Activated CD4-positive, alpha-beta T cell treated with anti-CD3 and anti-CD28 coated beads, Interleukin-2, amount 10 ng/mL, durations not matched to agents 24 days and 14 days (primary cell): ENCODE data around the gene SNX32. TPM values are rescaled to one million over a fixed set of nuclear protein-coding genes. Genes with fewer than 3 reads are reported as not detected.

ENCODE experiments used
- DNase-seq: peaks from one replicate; pipeline ENCODE4 v3.0.0; 2022
- H3K27ac Mint-ChIP-seq: one replicate; pipeline ENCODE4 v1.8.0; 2022; ENCODE audit warnings: mild to moderate bottlenecking, mixed read lengths
- H3K27me3 Mint-ChIP-seq: one replicate; pipeline ENCODE4 v1.8.0; 2022; ENCODE audit warnings: mixed read lengths
- H3K36me3 Mint-ChIP-seq: one replicate; pipeline ENCODE4 v1.8.0; 2022; ENCODE audit warnings: low read depth, mild to moderate bottlenecking, mixed read lengths
- H3K4me1 Mint-ChIP-seq: one replicate; pipeline ENCODE4 v1.8.0; 2021; ENCODE audit warnings: mixed read lengths
- H3K4me3 Mint-ChIP-seq: one replicate; pipeline ENCODE4 v1.8.0; 2022; ENCODE audit warnings: mild to moderate bottlenecking, moderate library complexity, mixed read lengths
- H3K9me3 Mint-ChIP-seq: one replicate; pipeline ENCODE4 v1.8.0; 2021; ENCODE audit warnings: mixed read lengths
- intact Hi-C: fragments of 100-400 bp; cut with micrococcal nuclease; formaldehyde crosslinking; loops from one replicate; pipeline ENCODE4 v1.15.1; 2023
- total RNA-seq: library from RNA; stranded (reverse); gene quantifications from 2 replicates; pipeline ENCODE4 v1.2.3, GENCODE V29; 2022

The SNX32 gene
- total RNA-seq, 1 donor from 2014 or later = 2.1 TPM

DNA sequence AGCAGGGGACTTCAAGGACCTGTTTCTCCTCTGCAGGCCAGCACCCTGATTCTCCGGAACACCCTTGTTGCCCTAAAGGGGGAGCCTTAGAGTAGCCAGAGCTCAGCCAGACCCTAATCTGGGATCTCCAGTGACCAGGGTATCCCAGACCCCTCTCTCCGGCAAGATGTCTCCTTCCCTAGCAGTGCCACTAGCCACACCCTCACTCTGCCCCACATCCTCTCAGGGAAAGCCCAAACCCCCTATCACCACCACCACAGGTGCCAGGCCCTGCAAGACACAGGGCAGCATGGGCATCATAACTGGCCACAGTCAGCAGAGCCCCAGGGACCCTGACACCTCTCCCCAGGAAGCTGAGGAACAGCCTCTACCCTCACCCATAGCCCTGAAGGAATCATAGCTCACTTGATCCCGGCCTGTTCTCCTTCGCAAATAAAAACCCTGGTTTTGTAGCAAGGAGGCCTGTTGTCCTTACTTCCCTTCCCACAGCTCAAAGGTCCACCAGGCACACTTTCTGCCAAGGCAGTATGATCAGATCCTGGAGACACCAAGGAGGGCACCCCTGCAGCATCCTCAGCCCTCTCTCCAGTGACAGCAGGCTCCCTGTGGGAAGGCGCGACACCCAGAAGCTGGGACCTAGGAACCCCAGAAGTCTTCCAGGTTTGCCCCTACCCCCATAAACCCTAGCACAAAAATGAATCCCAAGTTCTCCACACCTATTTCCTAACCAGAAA lies 19.6 kb downstream of the SNX32 start:
- Mint-ChIP-seq H3K27ac (no peak overlapping the region), H3K4me1 (peaks cover 32% of the 10 kb centered on the region), H3K27me3 (no peaks in the 10 kb centered on the region), H3K9me3 (no peaks in the 10 kb centered on the region), H3K4me3 (no peak overlapping the region), H3K36me3 (peaks cover 70% of the 10 kb centered on the region)
- intact Hi-C loops = loop anchor here (1.0 kb wide), 1 partner anchor 19 kb away; no protein-coding TSS in a partner anchor
- no peak for DNase-seq

DNA sequence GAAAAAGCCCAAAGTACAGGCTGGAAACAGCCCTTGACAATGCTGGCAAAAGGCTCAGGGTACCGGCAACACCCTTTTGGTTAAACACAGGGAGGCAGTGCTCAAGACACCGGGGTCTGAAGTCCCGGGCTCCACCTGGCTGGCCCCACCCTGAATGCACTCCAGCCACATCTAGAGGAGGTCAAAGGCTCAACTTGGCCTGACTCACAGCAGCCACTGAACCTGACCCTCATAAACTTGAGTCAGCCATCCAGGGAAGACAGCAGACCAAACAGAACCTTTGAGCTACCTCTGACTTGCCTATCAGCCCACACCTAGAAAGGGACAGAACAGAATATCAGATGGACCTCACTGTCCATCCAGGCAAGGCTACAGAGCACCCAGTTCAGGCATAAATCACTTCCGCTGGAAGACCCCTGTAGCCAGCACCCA lies 20.4 kb downstream of the SNX32 start:
- H3K4me3 Mint-ChIP-seq = peak overlapping the region; percentile 47
- no peak overlapping the region for H3K27ac Mint-ChIP-seq
- no peak for DNase-seq
- H3K27me3 Mint-ChIP-seq = no peaks in the 10 kb centered on the region
- peaks cover 33% of the 10 kb centered on the region for H3K4me1 Mint-ChIP-seq
- no peaks in the 10 kb centered on the region for H3K9me3 Mint-ChIP-seq
- peaks cover 70% of the 10 kb centered on the region for H3K36me3 Mint-ChIP-seq
- intact Hi-C loops = no loop called here

DNA sequence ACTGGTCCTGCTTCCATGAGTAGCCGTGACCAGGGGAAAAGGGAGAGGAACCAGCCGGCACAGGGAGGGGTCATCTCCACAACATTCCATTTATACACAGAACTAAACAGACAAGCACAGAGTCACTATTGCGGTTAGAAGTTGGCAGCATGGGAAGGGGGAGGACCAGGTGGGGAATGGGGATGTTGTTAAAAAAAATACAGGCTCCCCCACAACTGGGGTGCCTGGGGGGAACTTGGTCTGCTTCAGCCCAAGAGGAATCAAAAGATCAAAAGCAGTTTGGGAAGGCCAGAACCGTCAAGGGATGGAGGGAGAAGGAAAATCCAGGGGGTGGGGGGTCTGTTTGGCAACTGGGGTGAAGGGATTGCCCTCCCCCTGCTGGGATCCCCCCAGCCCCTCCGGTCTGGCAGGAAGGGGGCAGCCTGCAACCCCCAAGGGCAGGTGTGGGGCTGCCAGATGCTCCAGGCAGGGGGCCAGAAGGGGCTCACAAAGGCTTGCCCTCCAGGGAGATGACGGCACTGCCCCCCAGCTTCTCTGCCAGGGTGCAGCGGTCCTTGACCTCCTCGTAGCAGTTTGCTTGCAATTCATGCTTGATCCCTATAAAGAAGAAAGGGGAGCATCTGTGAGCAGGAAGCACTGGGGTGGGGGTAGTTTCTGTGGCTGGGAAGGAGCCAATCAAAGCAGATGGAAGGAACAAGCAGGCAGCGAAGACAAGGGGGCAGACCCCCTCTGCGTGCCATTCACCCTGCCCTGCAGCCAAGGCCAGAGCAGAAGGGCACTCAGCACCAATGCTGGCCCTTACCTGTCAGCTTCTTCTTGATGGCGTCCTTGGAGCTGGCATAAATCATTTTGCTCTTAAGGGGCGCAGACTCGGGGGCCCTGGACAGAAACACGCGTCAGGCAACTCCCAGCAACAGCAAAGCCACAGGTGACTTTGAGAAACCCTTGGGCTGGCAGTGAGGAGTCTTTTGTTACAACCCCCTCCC lies 21.4 kb downstream of the SNX32 start:
- Mint-ChIP-seq H3K27ac (peak overlapping the region; percentile 62), H3K4me3 (peak overlapping the region; percentile 94), H3K27me3 (no peaks in the 10 kb centered on the region), H3K9me3 (no peaks in the 10 kb centered on the region), H3K36me3 (peaks cover 66% of the 10 kb centered on the region), H3K4me1 (peaks cover 37% of the 10 kb centered on the region)
- no peak for DNase-seq
- intact Hi-C loops = no loop called here

DNA sequence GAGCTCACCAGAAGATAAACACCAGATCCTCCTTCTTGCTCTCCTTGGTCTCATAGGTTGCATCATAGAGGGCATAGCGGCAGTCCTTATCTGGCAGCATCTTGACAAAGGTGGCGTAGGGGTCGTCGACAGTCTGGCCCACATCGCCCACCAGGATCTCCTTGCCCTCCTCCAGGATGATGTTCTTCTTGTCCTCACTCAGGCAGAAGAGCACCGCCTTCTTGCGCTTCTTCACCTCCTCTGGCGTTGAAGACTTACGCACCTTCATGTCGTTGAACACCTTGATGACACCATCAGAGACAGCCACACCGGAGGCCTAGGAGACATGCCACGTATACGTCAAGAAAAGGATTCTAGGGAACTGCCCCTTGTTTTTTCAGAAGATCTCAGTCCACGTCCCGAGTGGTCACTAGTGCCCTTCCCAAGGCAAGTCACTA lies 22.2 kb downstream of the SNX32 start:
- peaks cover 38% of the 10 kb centered on the region for H3K4me1 Mint-ChIP-seq
- H3K9me3 Mint-ChIP-seq = no peaks in the 10 kb centered on the region
- DNase-seq = no peak
- intact Hi-C loops = no loop called here
- peak overlapping the region; percentile 81 for H3K27ac Mint-ChIP-seq
- H3K4me3 Mint-ChIP-seq = peak overlapping the region; percentile 94
- H3K36me3 Mint-ChIP-seq = peaks cover 62% of the 10 kb centered on the region
- no peaks in the 10 kb centered on the region for H3K27me3 Mint-ChIP-seq

DNA sequence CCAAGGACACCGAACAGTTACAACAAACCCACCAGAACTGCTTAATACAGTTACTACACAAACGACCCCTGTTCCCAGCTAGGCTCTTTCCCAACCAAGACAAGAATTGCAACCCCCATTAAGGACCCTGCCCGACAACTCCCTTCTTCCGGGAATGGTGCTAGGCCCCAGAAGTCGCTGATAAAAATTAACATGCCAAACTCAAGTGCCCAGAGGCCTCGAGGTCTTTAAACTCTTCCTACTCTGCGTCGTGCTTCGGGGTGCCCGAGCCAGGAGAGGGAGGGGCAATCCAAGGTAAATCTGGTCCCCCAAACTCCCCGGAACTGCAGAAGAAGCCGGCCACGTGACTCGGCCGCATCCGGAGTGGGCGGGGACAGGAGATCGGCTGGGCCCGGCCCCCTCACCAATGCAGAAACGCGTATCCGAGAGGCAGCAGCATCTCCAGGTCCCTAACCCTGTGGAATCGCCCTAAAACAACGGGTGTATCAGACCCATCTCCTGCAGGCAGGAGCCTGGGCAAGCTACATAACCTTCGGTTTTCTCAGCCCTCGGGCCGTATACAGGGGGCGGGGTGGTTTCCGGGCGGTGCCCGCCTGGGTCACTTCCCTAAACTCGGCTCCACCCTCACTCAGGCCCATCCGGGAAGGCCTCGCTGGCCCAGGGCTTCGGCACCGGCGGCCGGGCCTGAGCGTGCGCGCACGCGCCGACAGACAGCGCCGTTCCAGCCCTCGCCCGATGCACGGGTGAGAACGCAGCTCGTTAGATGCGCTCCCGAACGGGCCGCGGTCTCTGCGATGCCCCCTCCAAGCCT lies 23.1 kb downstream of the SNX32 start:
- Mint-ChIP-seq H3K27ac (peak overlapping the region; percentile 81), H3K4me1 (peaks cover 41% of the 10 kb centered on the region)

DNA sequence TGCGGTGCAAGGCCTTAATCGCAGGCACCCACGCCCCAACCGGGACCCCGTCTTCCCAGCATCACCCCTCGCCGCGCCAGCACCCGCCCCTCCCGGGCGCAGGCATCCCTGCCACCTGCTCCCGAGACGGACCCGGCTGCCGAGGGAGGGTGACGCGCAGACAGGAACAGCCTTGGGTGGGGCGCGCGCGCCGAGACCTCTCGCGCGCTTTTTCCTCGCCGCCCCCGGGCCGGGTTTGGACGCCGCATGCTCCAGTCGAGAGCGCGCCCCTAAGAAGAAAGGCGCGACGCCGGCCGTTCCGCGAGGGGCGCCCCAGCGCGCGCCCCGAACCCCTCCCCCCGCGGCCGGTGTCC lies 23.7 kb downstream of the SNX32 start:
- peak; percentile 90 for DNase-seq
- H3K9me3 Mint-ChIP-seq = no peaks in the 10 kb centered on the region
- H3K27ac Mint-ChIP-seq = peak overlapping the region; percentile 62
- H3K4me3 Mint-ChIP-seq = peak overlapping the region; percentile 94
- H3K4me1 Mint-ChIP-seq = peaks cover 44% of the 10 kb centered on the region
- peaks cover 56% of the 10 kb centered on the region for H3K36me3 Mint-ChIP-seq
- intact Hi-C loops = no loop called here
- H3K27me3 Mint-ChIP-seq = no peaks in the 10 kb centered on the region

More for the DNA sequence above, 23.1 kb downstream of the SNX32 start:
- H3K27me3 Mint-ChIP-seq = no peaks in the 10 kb centered on the region
- no peaks in the 10 kb centered on the region for H3K9me3 Mint-ChIP-seq
- H3K4me3 Mint-ChIP-seq = peak overlapping the region; percentile 94
- DNase-seq = peak; percentile 96
- intact Hi-C loops = no loop called here
- H3K36me3 Mint-ChIP-seq = peaks cover 59% of the 10 kb centered on the region

DNA sequence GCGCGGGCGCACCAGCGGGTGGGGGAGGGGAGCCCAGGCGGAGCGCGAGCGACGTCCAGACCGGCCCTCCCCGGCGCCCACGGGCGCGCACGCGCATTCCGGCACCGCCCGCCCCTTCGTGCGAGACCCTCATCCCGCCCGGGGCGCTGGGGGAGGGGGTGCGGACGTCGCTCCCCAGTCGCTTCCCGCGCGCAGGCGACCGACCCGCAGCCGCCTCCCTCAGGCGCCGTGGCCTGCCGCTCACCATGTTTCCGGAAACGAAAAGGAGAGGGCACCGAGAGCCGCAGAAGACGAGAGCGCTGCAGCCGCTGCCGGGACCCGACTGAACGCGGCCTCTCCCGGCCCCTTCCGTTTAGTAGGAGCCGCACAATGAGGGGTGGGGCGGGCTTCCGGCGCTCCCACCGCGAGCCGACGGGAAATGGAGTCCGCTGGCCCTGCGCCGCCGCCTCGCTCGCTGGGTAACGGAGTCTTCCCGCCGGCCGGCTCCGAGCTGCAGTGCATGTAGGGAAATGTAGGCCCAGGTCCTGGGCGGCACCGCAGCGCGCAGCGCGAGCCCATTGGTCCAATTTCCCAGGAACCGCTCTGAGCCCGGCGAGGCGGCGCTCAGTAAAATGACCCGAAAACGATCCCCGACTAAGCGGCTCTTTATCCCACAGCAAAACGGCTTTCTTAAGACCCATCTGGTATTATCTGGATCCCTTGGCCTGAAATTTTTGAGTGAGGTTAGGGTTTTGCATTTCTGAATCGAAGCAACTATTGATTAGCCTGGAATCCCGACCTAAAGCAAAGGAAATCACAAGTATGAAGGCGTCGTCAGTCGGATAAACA lies 24.3 kb downstream of the SNX32 start, which contains the start of gene CFL1:
TSS of gene CFL1 (minus strand) at position 328 of the 828 bp plus-strand sequence. CDS start at position 247, 81 bp downstream.
- no peaks in the 10 kb centered on the region for H3K9me3 Mint-ChIP-seq

DNA sequence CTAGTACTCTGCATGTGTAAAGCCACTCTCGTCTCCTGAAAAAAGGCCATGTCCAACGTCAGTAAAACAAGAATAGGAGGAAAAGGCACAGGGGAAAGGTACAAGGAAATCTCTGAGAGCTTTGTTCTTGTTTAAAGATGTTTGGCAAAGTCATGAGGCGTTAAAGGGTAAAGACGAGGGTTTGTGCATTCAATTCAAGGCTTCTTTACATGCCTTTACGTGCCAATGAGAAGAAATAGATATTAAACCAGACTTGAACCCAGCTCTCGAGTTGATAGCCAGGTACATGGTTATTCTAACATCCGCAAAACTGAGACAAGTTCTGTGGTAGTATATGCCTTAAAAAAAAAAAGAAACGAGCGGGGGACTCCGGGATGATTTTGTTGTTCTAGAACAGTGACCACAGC lies 24.9 kb downstream of the SNX32 start:
- no peak for DNase-seq
- Mint-ChIP-seq H3K4me3 (peak overlapping the region; percentile 92), H3K27ac (peak overlapping the region; percentile 94), H3K4me1 (peaks cover 45% of the 10 kb centered on the region), H3K9me3 (no peaks in the 10 kb centered on the region), H3K36me3 (peaks cover 57% of the 10 kb centered on the region), H3K27me3 (no peaks in the 10 kb centered on the region)
- intact Hi-C loops = loop anchor here (1.0 to 2.0 kb wide), 10 partner anchors 15 to 243 kb away; partner anchors contain the start of genes BANF1, EIF1AD, FOSL1 and KAT5

More for the DNA sequence above, 24.3 kb downstream of the SNX32 start, which contains the start of gene CFL1:
- peak; percentile 99 for DNase-seq
- intact Hi-C loops = loop anchor here (1.0 to 2.0 kb wide), 6 partner anchors 25 to 243 kb away; partner anchors contain the start of genes BANF1, EIF1AD, KAT5 and PCNX3
- Mint-ChIP-seq H3K27me3 (no peaks in the 10 kb centered on the region), H3K27ac (peak within 1 kb of the TSS; percentile 94), H3K4me3 (peak within 1 kb of the TSS; percentile 94), H3K4me1 (peaks cover 47% of the 10 kb centered on the region), H3K36me3 (peaks cover 57% of the 10 kb centered on the region)

DNA sequence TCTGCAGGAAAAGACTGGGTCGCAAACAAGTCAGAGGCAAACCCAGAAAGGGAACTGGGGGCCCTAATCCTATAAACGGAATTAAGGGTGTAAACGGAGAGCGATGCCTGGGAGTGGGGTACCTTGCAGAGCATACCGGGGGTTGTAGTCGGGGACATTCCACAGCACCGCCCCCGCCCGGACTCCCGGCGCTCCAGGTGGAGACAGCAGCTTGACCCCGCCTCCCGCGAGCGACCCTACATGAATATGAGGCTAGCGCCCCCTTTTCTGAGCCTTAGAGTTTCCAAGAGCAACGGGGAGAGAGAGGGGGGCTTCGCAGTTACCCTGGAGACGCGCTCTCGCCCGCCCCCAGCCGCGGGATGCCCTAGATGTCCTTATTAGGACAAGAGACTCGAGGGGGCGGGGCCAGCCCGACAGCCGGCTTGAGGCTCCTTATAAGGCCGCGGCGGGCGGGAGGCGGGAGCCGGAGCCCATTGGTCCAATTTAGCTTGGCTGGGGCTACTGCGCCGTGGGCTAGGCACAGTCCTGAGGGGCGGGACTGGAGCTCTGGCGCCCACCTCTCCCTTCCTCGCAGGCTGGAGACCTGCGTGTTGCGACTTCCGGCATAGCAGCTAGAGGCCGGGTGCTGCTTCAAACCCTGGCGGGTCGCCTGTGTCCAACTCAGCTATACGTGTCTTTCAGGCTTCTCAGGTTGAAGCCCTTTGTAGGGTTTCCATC lies 25.5 kb downstream of the SNX32 start:
- Mint-ChIP-seq H3K4me3 (peak overlapping the region; percentile 92), H3K4me1 (peaks cover 44% of the 10 kb centered on the region), H3K27ac (peak overlapping the region; percentile 94), H3K27me3 (no peaks in the 10 kb centered on the region), H3K36me3 (peaks cover 54% of the 10 kb centered on the region), H3K9me3 (no peaks in the 10 kb centered on the region)
- DNase-seq = peak; percentile 99
- intact Hi-C loops = loop anchor here (1.0 to 2.0 kb wide), 5 partner anchors 14 to 196 kb away; partner anchors contain the start of genes FOSL1, RELA and SART1

DNA sequence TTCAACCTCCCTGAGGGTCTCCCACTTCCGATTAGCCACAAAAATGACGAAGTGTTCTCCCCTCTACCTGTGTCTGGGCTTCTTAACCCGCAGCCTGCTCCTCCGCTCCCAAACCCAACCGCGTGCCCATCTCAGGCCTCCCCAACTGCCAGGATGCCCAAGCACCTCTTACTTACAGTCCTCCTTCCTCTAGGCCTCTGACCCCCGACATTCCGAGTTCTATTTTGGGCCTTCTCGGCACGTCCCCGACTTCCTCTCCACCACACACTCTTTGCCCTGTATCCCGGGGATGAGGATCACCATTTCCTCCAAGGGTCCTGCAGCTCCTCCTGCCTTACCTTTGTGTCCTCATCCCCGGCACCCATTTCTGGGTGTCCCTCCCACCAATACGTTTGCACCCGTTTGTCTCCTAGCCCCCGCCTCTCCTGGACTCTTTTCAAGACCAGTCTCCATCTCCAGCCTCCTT lies 26.1 kb downstream of the SNX32 start:
- intact Hi-C loops = loop anchor here (1.0 to 2.0 kb wide), 7 partner anchors 13 to 197 kb away; partner anchors contain the start of genes C11orf68, DRAP1, FIBP and FOSL1
- peak overlapping the region; percentile 94 for H3K27ac Mint-ChIP-seq
- H3K27me3 Mint-ChIP-seq = no peaks in the 10 kb centered on the region
- no peak for DNase-seq
- H3K9me3 Mint-ChIP-seq = no peaks in the 10 kb centered on the region
- H3K4me1 Mint-ChIP-seq = peaks cover 39% of the 10 kb centered on the region
- peaks cover 50% of the 10 kb centered on the region for H3K36me3 Mint-ChIP-seq
- H3K4me3 Mint-ChIP-seq = peak overlapping the region; percentile 92

DNA sequence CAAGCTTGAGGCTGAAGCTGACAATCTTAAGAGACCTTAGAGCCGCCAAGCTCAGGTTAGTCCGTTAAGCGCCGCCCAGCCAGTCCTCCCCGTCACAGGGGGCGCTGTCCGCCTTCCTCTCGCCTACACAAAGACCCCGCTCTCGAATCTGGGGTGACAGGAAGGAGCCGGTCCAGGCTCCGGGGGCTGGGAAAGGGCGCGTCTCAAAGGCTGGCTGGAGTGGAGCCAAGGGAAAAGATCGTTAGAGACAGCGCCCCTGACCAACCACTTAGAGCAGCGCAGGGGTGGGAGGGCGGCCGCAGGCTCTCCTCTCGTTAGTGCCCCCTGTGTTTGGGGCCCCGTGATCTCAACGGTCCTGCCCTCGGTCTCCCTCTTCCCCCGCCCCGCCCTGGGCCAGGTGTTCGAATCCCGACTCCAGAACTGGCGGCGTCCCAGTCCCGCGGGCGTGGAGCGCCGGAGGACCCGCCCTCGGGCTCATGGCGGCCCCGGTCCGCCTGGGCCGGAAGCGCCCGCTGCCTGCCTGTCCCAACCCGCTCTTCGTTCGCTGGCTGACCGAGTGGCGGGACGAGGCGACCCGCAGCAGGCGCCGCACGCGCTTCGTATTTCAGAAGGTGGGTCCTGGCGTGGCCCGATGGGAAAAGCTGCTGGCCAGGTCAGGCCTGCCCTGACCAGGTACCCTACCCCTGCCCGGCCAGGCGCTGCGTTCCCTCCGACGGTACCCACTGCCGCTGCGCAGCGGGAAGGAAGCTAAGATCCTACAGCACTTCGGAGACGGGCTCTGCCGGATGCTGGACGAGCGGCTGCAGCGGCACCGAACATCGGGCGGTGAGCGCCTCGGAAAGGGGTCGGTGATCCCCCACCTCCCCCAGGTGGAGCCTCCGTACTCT lies 26.8 kb downstream of the SNX32 start, which contains the start of gene MUS81:
TSS of gene MUS81 (plus strand) at position 156 of the 887 bp plus-strand sequence. CDS start at position 477, 321 bp downstream.
- Mint-ChIP-seq H3K36me3 (peaks cover 51% of the 10 kb centered on the region), H3K9me3 (no peaks in the 10 kb centered on the region), H3K4me3 (peak within 1 kb of the TSS; percentile 92), H3K27me3 (no peaks in the 10 kb centered on the region), H3K27ac (peak within 1 kb of the TSS; percentile 94), H3K4me1 (peaks cover 35% of the 10 kb centered on the region)
- peak; percentile 99 for DNase-seq
- intact Hi-C loops = loop anchor here (1.0 kb wide), 2 partner anchors 28 to 59 kb away; partner anchors contain the start of genes C11orf68, DRAP1 and FIBP
